RWPE1 (cell line): Measurements from ENCODE around the gene SENP6.
"Not testable (repeated sequence)": the region's sequence is repeated elsewhere in the genome, so short reads cannot be mapped to it uniquely, and the experiment has no call there.

Source experiments
- CTCF ChIA-PET: fragments of 350-600 bp; sonication (Branson Sonifier 250); formaldehyde crosslinking; extraction: SDS; loops from one replicate; lab custom pipeline; 2021; lab: Yijun Ruan, JAX
- POLR2A ChIA-PET: fragments of 400-600 bp; formaldehyde crosslinking; extraction: SDS; loops from one replicate; lab custom pipeline; 2020; ENCODE audit warnings: antibody characterized with exemption; ENCODE audit not compliant: low non-redundant PET; lab: Yijun Ruan, JAX
- DNase-seq: peaks from one replicate; pipeline ENCODE4 v3.0.0; 2012; ENCODE audit warnings: low spot score
- H3K27ac ChIP-seq: fragments of 450-650 bp; 2 replicates; pipeline ENCODE4 v1.5.1; 2017
- TF ChIP-seq, protein P1 (sequence below): fragments of 450-650 bp; conservative IDR thresholded peaks from 2 replicates; pipeline ENCODE4 v1.5.1; 2017; ENCODE audit warnings: low read depth, mild to moderate bottlenecking

SENP6 gene

DNA sequence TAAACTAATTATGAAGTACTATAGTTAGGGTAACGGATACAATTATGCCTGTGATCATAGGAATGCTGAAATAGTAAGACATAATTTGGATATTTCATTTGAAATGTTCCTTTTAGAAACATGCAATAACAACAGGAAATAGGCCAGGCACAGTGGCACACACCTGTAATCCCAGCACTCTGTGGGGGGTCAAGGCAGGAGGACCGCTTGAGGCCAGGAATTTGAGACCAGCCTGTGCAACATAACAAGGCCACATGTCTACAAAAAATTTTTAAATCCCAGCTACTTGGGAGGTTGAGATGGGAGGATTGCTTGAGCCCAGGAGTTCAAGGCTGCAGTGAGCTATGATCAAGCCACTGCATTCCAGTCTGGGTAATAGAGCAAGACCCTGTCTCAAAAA, 121.7 kb downstream of the SENP6 start:
- ChIA-PET POLR2A (no interaction called here), CTCF (interaction anchor here (0.6 to 0.7 kb wide), 5 partner anchors 35 to 1249 kb away, joined by 3 to 4 read pairs (median 3); no protein-coding TSS in a partner anchor)
- DNase-seq: no peak
- TF ChIP-seq, protein P1, sequence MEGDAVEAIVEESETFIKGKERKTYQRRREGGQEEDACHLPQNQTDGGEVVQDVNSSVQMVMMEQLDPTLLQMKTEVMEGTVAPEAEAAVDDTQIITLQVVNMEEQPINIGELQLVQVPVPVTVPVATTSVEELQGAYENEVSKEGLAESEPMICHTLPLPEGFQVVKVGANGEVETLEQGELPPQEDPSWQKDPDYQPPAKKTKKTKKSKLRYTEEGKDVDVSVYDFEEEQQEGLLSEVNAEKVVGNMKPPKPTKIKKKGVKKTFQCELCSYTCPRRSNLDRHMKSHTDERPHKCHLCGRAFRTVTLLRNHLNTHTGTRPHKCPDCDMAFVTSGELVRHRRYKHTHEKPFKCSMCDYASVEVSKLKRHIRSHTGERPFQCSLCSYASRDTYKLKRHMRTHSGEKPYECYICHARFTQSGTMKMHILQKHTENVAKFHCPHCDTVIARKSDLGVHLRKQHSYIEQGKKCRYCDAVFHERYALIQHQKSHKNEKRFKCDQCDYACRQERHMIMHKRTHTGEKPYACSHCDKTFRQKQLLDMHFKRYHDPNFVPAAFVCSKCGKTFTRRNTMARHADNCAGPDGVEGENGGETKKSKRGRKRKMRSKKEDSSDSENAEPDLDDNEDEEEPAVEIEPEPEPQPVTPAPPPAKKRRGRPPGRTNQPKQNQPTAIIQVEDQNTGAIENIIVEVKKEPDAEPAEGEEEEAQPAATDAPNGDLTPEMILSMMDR: no peak
- H3K27ac ChIP-seq: no peak overlapping the region

DNA sequence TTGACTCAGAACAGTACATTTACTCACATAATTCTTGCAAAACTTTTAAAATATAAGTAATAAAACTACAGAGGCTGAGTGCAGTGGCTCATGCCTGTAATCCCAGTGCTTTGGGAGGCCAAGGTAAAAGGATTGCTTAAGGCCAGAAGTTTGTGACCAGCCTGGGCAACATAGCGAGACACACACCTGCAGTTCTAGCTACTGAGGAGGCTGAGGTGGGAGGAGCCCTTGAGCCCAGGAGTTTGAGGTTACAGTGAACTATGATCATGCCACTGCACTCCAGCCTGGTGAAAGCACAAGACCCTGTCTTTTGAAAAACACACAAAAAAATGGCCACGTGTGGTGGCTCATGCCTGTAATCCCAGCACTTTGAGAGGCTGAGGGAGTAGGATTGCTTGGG, 125.5 kb downstream of the SENP6 start:
- TF ChIP-seq, protein P1: no peak
- H3K27ac ChIP-seq: no peak overlapping the region
- ChIA-PET CTCF (no interaction called here), POLR2A (no interaction called here)
- DNase-seq: no peak

DNA sequence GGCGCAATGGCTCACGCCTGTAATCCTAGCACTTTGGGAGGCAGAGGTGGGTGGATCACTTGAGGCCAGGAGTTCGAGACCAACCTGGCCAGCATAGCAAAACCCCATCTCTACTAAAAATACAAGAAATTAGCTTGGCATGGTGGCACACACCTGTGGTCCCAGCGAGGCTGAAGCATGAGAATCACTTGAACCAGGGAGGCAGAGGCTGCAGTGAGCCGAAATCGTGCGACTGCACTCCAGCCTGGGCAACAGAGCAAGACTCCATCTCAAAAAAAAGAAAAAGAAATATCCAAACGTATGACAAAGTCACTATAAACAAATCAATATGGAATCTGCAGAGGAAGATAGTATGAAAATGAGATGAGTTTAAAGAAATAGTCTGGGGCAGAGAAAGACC, 129.3 kb downstream of the SENP6 start:
- DNase-seq, CTCF ChIA-PET, H3K27ac ChIP-seq, POLR2A ChIA-PET: not testable (repeated sequence)

DNA sequence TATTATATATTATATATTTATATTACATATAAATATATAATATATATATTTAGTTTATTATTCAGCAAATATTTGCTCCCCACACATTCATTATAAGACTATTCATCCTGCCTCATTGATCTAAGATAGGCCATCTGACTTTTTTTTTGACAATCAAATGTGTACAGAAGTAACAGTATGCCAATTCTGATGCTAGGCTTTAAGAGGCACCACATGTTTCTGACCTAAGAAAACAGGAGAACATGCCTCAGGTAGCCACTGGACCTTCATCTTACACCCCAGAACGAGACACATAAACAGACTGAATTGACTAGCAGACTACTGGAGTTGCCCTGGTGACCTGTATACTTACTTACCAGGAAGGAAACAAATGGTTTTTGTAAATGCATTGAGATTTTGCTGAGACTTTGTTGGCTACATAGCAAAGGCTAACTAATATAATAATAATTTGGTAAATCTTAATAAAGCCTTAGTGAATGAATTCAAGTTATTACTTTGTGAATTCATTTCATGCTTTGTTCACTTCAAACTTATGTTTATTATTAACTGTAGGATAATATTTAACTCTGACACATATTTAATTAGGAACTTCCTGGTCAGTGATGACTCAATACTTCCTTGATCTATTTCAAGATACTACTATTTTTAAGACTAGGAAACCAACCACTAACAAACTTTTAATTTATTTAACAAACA, 134.0 kb downstream of the SENP6 start:
- CTCF ChIA-PET: no interaction called here
- no peak overlapping the region for H3K27ac ChIP-seq
- peak; percentile 24 for DNase-seq
- TF ChIP-seq, protein P1: no peak
- POLR2A ChIA-PET: no interaction called here

DNA sequence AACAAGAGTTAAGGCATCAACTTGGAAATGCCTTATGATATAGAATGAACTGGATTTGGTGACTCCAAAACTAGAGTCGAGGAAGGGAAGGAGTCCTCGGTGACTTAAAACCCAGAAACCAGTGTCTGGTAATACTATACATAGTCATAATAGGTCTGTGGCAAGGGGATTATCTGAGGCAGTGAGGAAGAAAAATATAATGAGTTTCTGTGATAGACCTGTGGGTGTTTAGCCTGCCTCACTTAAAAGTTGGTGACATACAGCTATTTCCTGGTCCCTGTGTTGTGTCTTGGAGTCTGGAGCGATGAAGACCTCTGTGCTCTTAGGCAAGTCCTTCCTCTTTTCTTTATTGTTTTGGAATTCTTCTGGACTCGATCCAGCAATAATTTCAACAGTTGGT, 142.3 kb downstream of the SENP6 start:
- POLR2A ChIA-PET: no interaction called here
- DNase-seq: no peak
- H3K27ac ChIP-seq: no peak overlapping the region
- CTCF ChIA-PET: no interaction called here
- TF ChIP-seq, protein P1: no peak

DNA sequence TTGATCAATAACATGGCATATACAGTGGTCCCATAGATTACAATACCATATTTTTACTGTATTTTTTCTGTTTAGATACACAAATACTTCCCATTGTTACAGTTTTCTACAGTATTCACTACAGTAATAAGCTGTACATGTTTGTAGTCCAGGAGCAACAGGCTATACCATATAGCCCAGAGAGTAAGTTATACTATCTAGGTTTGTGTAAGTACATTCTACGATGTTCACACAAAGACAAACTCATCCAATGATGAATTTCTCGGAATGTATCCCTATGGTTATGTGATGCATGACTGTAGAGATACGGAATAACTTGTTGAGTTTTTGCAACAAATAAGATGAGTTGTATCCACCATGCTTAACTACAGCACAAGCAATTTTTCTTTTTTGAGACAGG, 143.7 kb downstream of the SENP6 start:
- POLR2A ChIA-PET: no interaction called here
- H3K27ac ChIP-seq: no peak overlapping the region
- CTCF ChIA-PET: interaction anchor here (0.6 kb wide), 1 partner anchor 47 kb away, joined by 3 read pairs; no protein-coding TSS in a partner anchor
- no peak for DNase-seq
- TF ChIP-seq, protein P1: no peak

DNA sequence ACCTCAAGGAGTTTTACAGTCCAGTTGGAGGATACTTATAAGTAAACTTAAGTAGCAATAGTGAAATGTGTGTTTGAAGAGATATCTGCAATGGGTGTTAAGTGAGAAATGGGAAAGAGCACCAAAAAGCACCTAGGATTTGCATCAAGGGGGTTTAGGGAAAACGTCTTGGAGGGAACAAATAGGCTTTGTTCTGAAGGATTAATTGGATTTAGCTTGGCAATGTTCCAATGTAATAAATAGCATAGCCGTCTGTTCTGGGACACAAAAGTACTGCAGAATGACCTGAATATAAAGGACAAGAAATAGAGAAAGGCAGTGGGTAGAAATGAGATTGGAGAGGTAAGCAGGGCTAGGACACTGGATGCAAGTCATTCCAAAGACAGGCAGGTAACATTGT, 144.5 kb downstream of the SENP6 start:
- no peak overlapping the region for H3K27ac ChIP-seq
- TF ChIP-seq, protein P1: no peak
- POLR2A ChIA-PET: no interaction called here
- CTCF ChIA-PET: interaction anchor here (1.3 kb wide), 1 partner anchor 31 kb away, joined by 4 read pairs; no protein-coding TSS in a partner anchor
- DNase-seq: no peak
